ENCODE results near the gene ATP2B2.
A peak's percentile ranks its signal among the peaks of the same experiment; 100 is the strongest.

Gene ATP2B2

DNA sequence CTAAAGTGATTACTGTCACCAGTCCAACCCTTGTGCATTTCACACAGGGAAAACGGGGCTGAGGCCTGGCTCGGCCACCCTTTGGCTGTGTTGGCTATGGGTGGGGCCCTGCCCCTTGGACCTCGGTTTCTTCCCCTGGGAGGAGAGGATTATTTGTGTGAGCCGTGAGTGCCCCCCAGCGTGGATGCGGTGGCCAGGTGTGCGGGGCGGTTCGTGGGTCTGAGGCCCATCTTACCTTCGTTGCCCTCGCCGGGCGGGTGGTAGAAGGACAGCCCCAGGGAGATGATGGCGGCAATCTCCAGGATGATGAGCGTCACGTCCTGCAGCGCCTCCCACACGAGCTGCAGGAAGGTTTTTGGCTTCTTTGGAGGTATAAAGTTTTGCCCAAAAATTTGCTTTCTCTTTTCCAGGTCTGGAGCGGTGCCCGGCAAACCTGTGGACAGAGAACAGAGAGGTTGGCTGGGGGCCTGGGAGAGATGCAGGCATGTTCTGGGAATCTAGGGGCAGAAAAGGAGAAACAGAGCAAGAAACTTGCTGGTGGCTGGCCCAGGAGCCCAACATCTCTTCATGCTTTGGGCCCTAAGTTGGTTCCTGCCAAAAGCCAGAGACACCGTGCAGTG, 94.9 kb downstream of the ATP2B2 start:
- H3K18ac ChIP-seq (ENCODE audit: low read length), result no peak overlapping the region
- no peak overlapping the region for H3K23ac ChIP-seq (ENCODE audit: low read length)
- H3K27me3 ChIP-seq (ENCODE audit: insufficient read depth, low read length), result no peaks in the 10 kb centered on the region
- H4K12ac ChIP-seq (ENCODE audit: low read depth, low read length), result no peak overlapping the region
- no peak overlapping the region for H3K4me3 ChIP-seq (ENCODE audit: low read depth, low read length)
- no peaks in the 10 kb centered on the region for H3K4me1 ChIP-seq (ENCODE audit: control insufficient read depth in 1 of 2, insufficient read depth in 2 of 2, low read length in 2 of 2)
- H3K4ac ChIP-seq (ENCODE audit: low read depth, low read length), result no peak overlapping the region
- H2AK5ac ChIP-seq (ENCODE audit: low read length), result no peak overlapping the region
- no peak overlapping the region for H4K91ac ChIP-seq (ENCODE audit: low read depth, low read length)
- H3K79me2 ChIP-seq (ENCODE audit: control insufficient read depth, insufficient read depth, low read length, poor library complexity), result no peaks in the 10 kb centered on the region
- H3K36me3 ChIP-seq (ENCODE audit: control insufficient read depth in 1 of 2, insufficient read depth in 2 of 2, low read length in 2 of 2), result no peaks in the 10 kb centered on the region
- DNase-seq, result no peak
- H2BK120ac ChIP-seq (ENCODE audit: insufficient read depth, low read length, poor library complexity), result no peak overlapping the region
- no peak overlapping the region for H3K9ac ChIP-seq (ENCODE audit: low read length)
- no peak overlapping the region for H3K27ac ChIP-seq (ENCODE audit: low read depth, low read length)
- H3K9me3 ChIP-seq (ENCODE audit: insufficient read depth, low read depth, low read length), result no peaks in the 10 kb centered on the region
- no CpG with 5 or more reads among the region's 21 CpGs for WGBS (ENCODE audit: extremely low coverage, insufficient coverage, insufficient read length)
- H3K14ac ChIP-seq (ENCODE audit: low read length), result no peak overlapping the region
- H2BK12ac ChIP-seq (ENCODE audit: low read length), result no peak overlapping the region
- no peaks in the 10 kb centered on the region for H3K79me1 ChIP-seq (ENCODE audit: low read length)
- H4K8ac ChIP-seq (ENCODE audit: low read depth, low read length), result no peak overlapping the region
- no peak overlapping the region for H2BK5ac ChIP-seq (ENCODE audit: low read depth, low read length, poor library complexity)
- no peak overlapping the region for H2AFZ ChIP-seq (ENCODE audit: insufficient read depth, low read length, poor library complexity)
- no peak overlapping the region for H3K4me2 ChIP-seq (ENCODE audit: low read length)

DNA sequence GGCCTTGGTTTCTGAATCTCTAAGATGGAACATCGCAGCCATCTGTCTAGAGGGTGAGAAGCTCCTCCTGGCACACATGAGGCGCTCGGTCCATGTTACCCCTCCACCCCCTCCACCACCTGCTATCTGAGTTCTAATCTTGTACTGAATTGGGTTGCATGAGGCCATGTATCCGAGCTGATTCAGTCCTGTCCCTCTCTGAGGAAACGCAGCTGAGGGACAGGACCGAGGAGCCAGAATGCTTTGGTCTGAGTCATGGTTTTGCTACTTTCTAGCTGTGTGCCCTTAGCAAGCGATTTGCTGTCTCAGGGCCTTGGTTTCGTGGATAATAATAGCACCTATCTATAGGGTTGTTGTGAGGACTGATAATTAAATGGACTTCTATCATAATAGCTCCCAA, 96.7 kb downstream of the ATP2B2 start:
- Histone ChIP-seq H3K79me1 (ENCODE audit: low read length) (no peaks in the 10 kb centered on the region), H2BK5ac (ENCODE audit: low read depth, low read length, poor library complexity) (no peak overlapping the region), H3K9ac (ENCODE audit: low read length) (no peak overlapping the region), H2AFZ (ENCODE audit: insufficient read depth, low read length, poor library complexity) (no peak overlapping the region), H3K23ac (ENCODE audit: low read length) (no peak overlapping the region), H3K27ac (ENCODE audit: low read depth, low read length) (no peak overlapping the region), H3K36me3 (ENCODE audit: control insufficient read depth in 1 of 2, insufficient read depth in 2 of 2, low read length in 2 of 2) (no peaks in the 10 kb centered on the region), H3K4me3 (ENCODE audit: low read depth, low read length) (no peak overlapping the region), H3K9me3 (ENCODE audit: insufficient read depth, low read depth, low read length) (no peaks in the 10 kb centered on the region), H3K4me2 (ENCODE audit: low read length) (no peak overlapping the region), H3K79me2 (ENCODE audit: control insufficient read depth, insufficient read depth, low read length, poor library complexity) (no peaks in the 10 kb centered on the region), H3K4me1 (ENCODE audit: control insufficient read depth in 1 of 2, insufficient read depth in 2 of 2, low read length in 2 of 2) (no peaks in the 10 kb centered on the region), H2AK5ac (ENCODE audit: low read length) (no peak overlapping the region), H4K12ac (ENCODE audit: low read depth, low read length) (no peak overlapping the region), H4K91ac (ENCODE audit: low read depth, low read length) (no peak overlapping the region), H2BK12ac (ENCODE audit: low read length) (no peak overlapping the region), H2BK120ac (ENCODE audit: insufficient read depth, low read length, poor library complexity) (no peak overlapping the region), H4K8ac (ENCODE audit: low read depth, low read length) (no peak overlapping the region), H3K18ac (ENCODE audit: low read length) (no peak overlapping the region), H3K4ac (ENCODE audit: low read depth, low read length) (no peak overlapping the region), H3K14ac (ENCODE audit: low read length) (no peak overlapping the region), H3K27me3 (ENCODE audit: insufficient read depth, low read length) (no peaks in the 10 kb centered on the region)
- peak in 1 of 2 donors; percentile 7 for DNase-seq
- no CpG with 5 or more reads among the region's 8 CpGs for WGBS (ENCODE audit: extremely low coverage, insufficient coverage, insufficient read length)

DNA sequence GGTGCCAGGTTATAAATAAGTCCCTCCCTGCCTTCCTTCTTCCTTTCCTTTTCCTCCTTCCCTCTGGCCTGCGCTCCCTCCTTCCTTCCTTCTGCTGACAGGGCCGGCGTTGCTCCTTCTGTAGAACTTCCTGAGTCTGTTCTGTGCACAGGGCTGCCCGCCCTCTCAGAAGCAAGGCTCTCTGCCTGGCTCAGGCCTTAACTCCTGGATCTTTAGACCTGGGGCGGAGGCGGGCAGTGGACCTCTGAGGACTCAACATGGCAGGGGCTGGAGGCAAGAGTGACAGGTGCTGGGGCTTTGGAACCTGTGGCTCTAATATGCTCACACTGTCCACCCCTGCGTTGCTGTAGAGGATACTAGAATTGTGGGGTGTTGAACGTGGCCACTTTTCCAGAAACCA, 98.0 kb downstream of the ATP2B2 start:
- Histone ChIP-seq H4K91ac (ENCODE audit: low read depth, low read length) (no peak overlapping the region), H3K14ac (ENCODE audit: low read length) (no peak overlapping the region), H3K18ac (ENCODE audit: low read length) (no peak overlapping the region), H2BK12ac (ENCODE audit: low read length) (no peak overlapping the region), H3K23ac (ENCODE audit: low read length) (no peak overlapping the region), H2AFZ (ENCODE audit: insufficient read depth, low read length, poor library complexity) (no peak overlapping the region), H3K79me1 (ENCODE audit: low read length) (no peaks in the 10 kb centered on the region), H3K79me2 (ENCODE audit: control insufficient read depth, insufficient read depth, low read length, poor library complexity) (no peaks in the 10 kb centered on the region), H3K27ac (ENCODE audit: low read depth, low read length) (no peak overlapping the region), H2BK5ac (ENCODE audit: low read depth, low read length, poor library complexity) (no peak overlapping the region), H3K4me1 (ENCODE audit: control insufficient read depth in 1 of 2, insufficient read depth in 2 of 2, low read length in 2 of 2) (no peaks in the 10 kb centered on the region), H3K9ac (ENCODE audit: low read length) (no peak overlapping the region), H3K27me3 (ENCODE audit: insufficient read depth, low read length) (no peaks in the 10 kb centered on the region), H3K4me3 (ENCODE audit: low read depth, low read length) (no peak overlapping the region), H4K8ac (ENCODE audit: low read depth, low read length) (no peak overlapping the region), H2BK120ac (ENCODE audit: insufficient read depth, low read length, poor library complexity) (no peak overlapping the region), H3K9me3 (ENCODE audit: insufficient read depth, low read depth, low read length) (no peaks in the 10 kb centered on the region), H3K4ac (ENCODE audit: low read depth, low read length) (no peak overlapping the region), H2AK5ac (ENCODE audit: low read length) (no peak overlapping the region), H3K36me3 (ENCODE audit: control insufficient read depth in 1 of 2, insufficient read depth in 2 of 2, low read length in 2 of 2) (no peaks in the 10 kb centered on the region), H4K12ac (ENCODE audit: low read depth, low read length) (no peak overlapping the region), H3K4me2 (ENCODE audit: low read length) (no peak overlapping the region)
- DNase-seq, result no peak
- WGBS (ENCODE audit: extremely low coverage, insufficient coverage, insufficient read length), result no CpG with 5 or more reads among the region's 8 CpGs

DNA sequence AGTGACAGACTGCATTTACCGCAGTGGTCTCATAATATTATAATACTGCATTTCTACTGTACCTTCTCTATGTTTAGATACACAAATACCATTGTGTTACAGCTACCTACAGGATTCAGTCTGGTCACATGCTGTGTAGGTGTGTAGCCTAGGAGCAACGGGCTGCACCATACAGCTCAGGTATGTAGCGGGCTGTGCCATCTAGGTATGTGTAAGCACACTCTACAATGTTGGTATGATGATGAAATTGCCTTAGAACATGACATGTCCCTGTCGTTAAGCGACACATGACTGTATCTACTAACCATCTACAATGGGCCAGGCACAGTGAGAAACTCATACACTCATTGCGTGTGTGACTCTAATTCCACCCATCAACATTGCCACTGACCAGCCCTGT, 99.0 kb downstream of the ATP2B2 start:
- Histone ChIP-seq H3K4me3 (ENCODE audit: low read depth, low read length) (no peak overlapping the region), H3K23ac (ENCODE audit: low read length) (no peak overlapping the region), H3K4ac (ENCODE audit: low read depth, low read length) (no peak overlapping the region), H4K91ac (ENCODE audit: low read depth, low read length) (no peak overlapping the region), H3K4me1 (ENCODE audit: control insufficient read depth in 1 of 2, insufficient read depth in 2 of 2, low read length in 2 of 2) (no peaks in the 10 kb centered on the region), H2BK5ac (ENCODE audit: low read depth, low read length, poor library complexity) (no peak overlapping the region), H3K27ac (ENCODE audit: low read depth, low read length) (no peak overlapping the region), H3K79me2 (ENCODE audit: control insufficient read depth, insufficient read depth, low read length, poor library complexity) (no peaks in the 10 kb centered on the region), H3K79me1 (ENCODE audit: low read length) (no peaks in the 10 kb centered on the region), H2AK5ac (ENCODE audit: low read length) (no peak overlapping the region), H3K27me3 (ENCODE audit: insufficient read depth, low read length) (no peaks in the 10 kb centered on the region), H3K18ac (ENCODE audit: low read length) (no peak overlapping the region), H3K9me3 (ENCODE audit: insufficient read depth, low read depth, low read length) (no peaks in the 10 kb centered on the region), H3K9ac (ENCODE audit: low read length) (no peak overlapping the region), H3K4me2 (ENCODE audit: low read length) (no peak overlapping the region), H3K14ac (ENCODE audit: low read length) (no peak overlapping the region), H4K12ac (ENCODE audit: low read depth, low read length) (no peak overlapping the region), H3K36me3 (ENCODE audit: control insufficient read depth in 1 of 2, insufficient read depth in 2 of 2, low read length in 2 of 2) (no peaks in the 10 kb centered on the region), H2AFZ (ENCODE audit: insufficient read depth, low read length, poor library complexity) (no peak overlapping the region), H2BK12ac (ENCODE audit: low read length) (no peak overlapping the region), H4K8ac (ENCODE audit: low read depth, low read length) (no peak overlapping the region), H2BK120ac (ENCODE audit: insufficient read depth, low read length, poor library complexity) (no peak overlapping the region)
- WGBS (ENCODE audit: extremely low coverage, insufficient coverage, insufficient read length), result no CpG with 5 or more reads among the region's 6 CpGs
- DNase-seq, result no peak
